Measurements from ENCODE around the gene HCFC1R1.
"Not testable (repeated sequence)": the region's sequence is repeated elsewhere in the genome, so short reads cannot be mapped to it uniquely, and the experiment has no call there.

The HCFC1R1 gene

GRCh38 chr16:3054965-3055733 is 31.4 kb upstream of the HCFC1R1 start:
- in situ Hi-C loops (cut with HindIII; ENCODE audit: low sequenced_read_pairs): no loop called here
- DNase-seq (ENCODE audit: low read depth, low spot score): no peak
- no peak overlapping the region for H3K4me3 ChIP-seq (ENCODE audit: low read depth, low read length)
- TF ChIP-seq CTCF (IDR thresholded peaks at IDR 0.05; ENCODE audit: low read depth, low read length): no peak

GRCh38 chr16:3053330-3053710 is 29.6 kb upstream of the HCFC1R1 start:
- in situ Hi-C loops (cut with HindIII; ENCODE audit: low sequenced_read_pairs); DNase-seq (ENCODE audit: low read depth, low spot score); H3K4me3 ChIP-seq (ENCODE audit: low read depth, low read length): not testable (repeated sequence)

- H3K4me3 ChIP-seq (ENCODE audit: low read depth, low read length); DNase-seq (ENCODE audit: low read depth, low spot score); in situ Hi-C loops (cut with HindIII; ENCODE audit: low sequenced_read_pairs): not testable (repeated sequence)
Measured at GRCh38 chr16:3052571-3053329, 29.0 kb upstream of the HCFC1R1 start.

- no peak for TF ChIP-seq CTCF (IDR thresholded peaks at IDR 0.05; ENCODE audit: low read depth, low read length)
- no peak overlapping the region for H3K4me3 ChIP-seq (ENCODE audit: low read depth, low read length)
- no peak for DNase-seq (ENCODE audit: low read depth, low spot score)
- in situ Hi-C loops (cut with HindIII; ENCODE audit: low sequenced_read_pairs): no loop called here
Measured at GRCh38 chr16:3051494-3051893, 27.8 kb upstream of the HCFC1R1 start.

- in situ Hi-C loops (cut with HindIII; ENCODE audit: low sequenced_read_pairs): no loop called here
- DNase-seq (ENCODE audit: low read depth, low spot score): no peak
- H3K4me3 ChIP-seq (ENCODE audit: low read depth, low read length): no peak overlapping the region
- no peak for TF ChIP-seq CTCF (IDR thresholded peaks at IDR 0.05; ENCODE audit: low read depth, low read length)
Measured at GRCh38 chr16:3051009-3051408, 27.3 kb upstream of the HCFC1R1 start.

- H3K4me3 ChIP-seq (ENCODE audit: low read depth, low read length): no peak overlapping the region
- TF ChIP-seq CTCF (IDR thresholded peaks at IDR 0.05; ENCODE audit: low read depth, low read length): no peak
- no peak for DNase-seq (ENCODE audit: low read depth, low spot score)
- in situ Hi-C loops (cut with HindIII; ENCODE audit: low sequenced_read_pairs): no loop called here
Measured at GRCh38 chr16:3050487-3050886, 26.7 kb upstream of the HCFC1R1 start.

GRCh38 chr16:3049921-3050481 is 26.3 kb upstream of the HCFC1R1 start:
- TF ChIP-seq CTCF (IDR thresholded peaks at IDR 0.05; ENCODE audit: low read depth, low read length): no peak
- in situ Hi-C loops (cut with HindIII; ENCODE audit: low sequenced_read_pairs): no loop called here
- DNase-seq (ENCODE audit: low read depth, low spot score): no peak
- no peak overlapping the region for H3K4me3 ChIP-seq (ENCODE audit: low read depth, low read length)
